ENCODE results near the gene SGTA. TPM values are rescaled to one million over a fixed set of nuclear protein-coding genes. Genes with fewer than 3 reads are reported as not detected.

The SGTA gene
- total and polyA plus RNA-seq, 2 donors = 29.4 to 55.4 TPM

DNA sequence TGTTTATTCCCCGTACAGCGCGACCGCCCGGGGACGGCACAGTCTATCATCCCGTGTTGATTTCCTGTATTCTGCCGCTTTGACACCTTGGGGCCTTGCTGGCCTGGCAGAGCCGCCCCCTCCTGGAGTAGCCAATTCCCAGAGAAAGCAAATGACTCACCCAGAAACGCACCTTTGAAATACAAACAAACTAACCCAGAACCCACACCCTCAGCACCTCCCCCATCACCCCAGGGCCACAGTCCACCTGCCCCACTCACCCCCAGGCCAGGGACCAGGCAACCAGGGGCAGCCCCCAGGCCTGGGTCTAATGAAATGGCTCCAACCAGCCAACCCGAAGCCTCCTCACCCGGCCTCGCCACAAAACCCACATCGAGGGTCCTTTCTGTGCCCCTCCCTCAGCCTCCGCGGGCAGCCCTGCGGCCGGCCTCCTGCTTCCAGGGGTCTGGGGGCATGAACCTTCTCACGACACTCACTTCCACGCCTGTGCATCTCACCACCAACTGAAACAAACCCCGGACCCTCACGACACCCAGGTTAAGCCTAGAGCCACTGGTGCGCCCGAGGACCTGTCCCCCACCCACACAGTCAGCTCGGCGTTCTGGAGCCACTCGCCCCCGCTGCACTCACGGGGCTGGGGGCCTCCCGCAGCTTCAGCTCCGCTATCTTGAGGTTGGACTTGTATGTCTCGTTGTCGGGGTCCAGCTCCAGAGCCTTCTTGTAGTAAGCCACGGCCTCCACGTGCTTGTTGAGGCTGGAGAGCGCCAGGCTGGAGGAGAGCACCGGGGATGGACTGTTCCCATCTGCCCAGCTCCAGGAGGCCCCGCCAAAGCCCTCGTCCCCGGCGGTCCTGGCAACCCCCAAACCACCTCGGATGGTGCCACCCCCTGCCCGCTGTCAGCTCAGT, 20.9 kb downstream of the SGTA start:
- Histone ChIP-seq H3K9me3 (ENCODE audit: control insufficient read depth in 2 of 2, insufficient read depth in 1 of 2, low read length in 1 of 2) (peaks cover 0 to 5% of the 10 kb centered on the region in 2 donors), H3K27me3 (ENCODE audit: control insufficient read depth in 2 of 2, insufficient read depth in 1 of 2, low read length in 1 of 2) (no peaks in the 10 kb centered on the region), H3K4me3 (ENCODE audit: low read length in 2 of 2) (no peak overlapping the region), H3K4me1 (ENCODE audit: control insufficient read depth in 2 of 2, insufficient read depth in 2 of 2, low read length in 2 of 2) (peaks cover 0 to 3% of the 10 kb centered on the region in 2 donors), H3K36me3 (ENCODE audit: control insufficient read depth in 2 of 2, insufficient read depth in 2 of 2, low read length in 1 of 2) (peaks cover 86 to 87% of the 10 kb centered on the region in 2 donors), H3K27ac (ENCODE audit: low read depth in 1 of 2, low read length in 1 of 2) (no peak overlapping the region)
- DNase-seq (ENCODE audit: low read depth in 6 of 9, low spot score in 9 of 9) = no peak
- 98% methylated on average over 43 of the region's 43 CpGs for WGBS

DNA sequence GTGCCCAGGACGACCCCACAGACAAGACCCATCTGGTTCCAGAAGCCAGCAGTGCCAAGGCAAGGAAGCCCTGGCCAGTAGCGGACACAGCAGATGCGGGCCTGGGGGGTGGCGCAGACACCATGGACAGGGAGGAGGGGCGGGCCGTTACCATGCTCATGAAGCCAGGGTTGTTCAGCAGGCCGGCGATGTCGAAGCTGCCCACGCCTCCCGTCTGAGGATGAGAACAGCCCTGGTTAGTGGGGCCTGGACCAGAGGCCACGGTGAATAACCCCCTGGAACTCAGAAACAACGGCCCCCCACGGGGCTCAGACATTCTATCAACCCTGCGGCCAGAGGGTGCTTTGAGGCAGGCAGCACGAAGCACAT, 21.8 kb downstream of the SGTA start:
- H3K9me3 ChIP-seq (ENCODE audit: control insufficient read depth in 2 of 2, insufficient read depth in 1 of 2, low read length in 1 of 2) = peaks cover 0 to 5% of the 10 kb centered on the region in 2 donors
- H3K4me1 ChIP-seq (ENCODE audit: control insufficient read depth in 2 of 2, insufficient read depth in 2 of 2, low read length in 2 of 2) = peaks cover 0 to 3% of the 10 kb centered on the region in 2 donors
- peaks cover 87% of the 10 kb centered on the region in 2 donors for H3K36me3 ChIP-seq (ENCODE audit: control insufficient read depth in 2 of 2, insufficient read depth in 2 of 2, low read length in 1 of 2)
- no peak overlapping the region for H3K27ac ChIP-seq (ENCODE audit: low read depth in 1 of 2, low read length in 1 of 2)
- 98% methylated on average over 16 of the region's 16 CpGs for WGBS
- DNase-seq (ENCODE audit: low read depth in 6 of 9, low spot score in 9 of 9) = no peak
- H3K4me3 ChIP-seq (ENCODE audit: low read length in 2 of 2) = no peak overlapping the region
- H3K27me3 ChIP-seq (ENCODE audit: control insufficient read depth in 2 of 2, insufficient read depth in 1 of 2, low read length in 1 of 2) = no peaks in the 10 kb centered on the region

DNA sequence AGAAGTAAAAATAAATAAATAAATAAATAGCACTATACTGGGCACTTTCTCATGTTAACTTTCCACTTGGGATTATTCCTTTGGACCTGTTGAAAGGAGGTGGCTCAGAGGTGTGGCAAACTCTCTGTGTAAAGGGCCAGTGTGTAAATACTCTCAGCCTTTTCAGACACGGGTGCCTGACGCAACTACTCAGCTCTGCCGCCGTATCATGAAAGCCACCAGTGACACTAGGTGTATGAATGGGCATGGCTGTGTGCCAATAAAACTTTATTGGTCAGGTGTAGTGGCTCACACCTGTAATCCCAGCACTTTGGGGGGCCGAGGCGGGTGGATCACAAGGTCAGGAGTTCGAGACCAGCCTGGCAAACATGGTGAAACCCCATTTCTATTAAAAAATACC, 23.1 kb downstream of the SGTA start:
- peaks cover 0 to 5% of the 10 kb centered on the region in 2 donors for H3K9me3 ChIP-seq (ENCODE audit: control insufficient read depth in 2 of 2, insufficient read depth in 1 of 2, low read length in 1 of 2)
- no peaks in the 10 kb centered on the region for H3K27me3 ChIP-seq (ENCODE audit: control insufficient read depth in 2 of 2, insufficient read depth in 1 of 2, low read length in 1 of 2)
- no peak overlapping the region for H3K4me3 ChIP-seq (ENCODE audit: low read length in 2 of 2)
- WGBS = 98% methylated on average over 7 of the region's 7 CpGs
- no peak for DNase-seq (ENCODE audit: low read depth in 6 of 9, low spot score in 9 of 9)
- H3K36me3 ChIP-seq (ENCODE audit: control insufficient read depth in 2 of 2, insufficient read depth in 2 of 2, low read length in 1 of 2) = peaks cover 87 to 88% of the 10 kb centered on the region in 2 donors
- no peak overlapping the region for H3K27ac ChIP-seq (ENCODE audit: low read depth in 1 of 2, low read length in 1 of 2)
- H3K4me1 ChIP-seq (ENCODE audit: control insufficient read depth in 2 of 2, insufficient read depth in 2 of 2, low read length in 2 of 2) = peaks cover 0 to 3% of the 10 kb centered on the region in 2 donors

DNA sequence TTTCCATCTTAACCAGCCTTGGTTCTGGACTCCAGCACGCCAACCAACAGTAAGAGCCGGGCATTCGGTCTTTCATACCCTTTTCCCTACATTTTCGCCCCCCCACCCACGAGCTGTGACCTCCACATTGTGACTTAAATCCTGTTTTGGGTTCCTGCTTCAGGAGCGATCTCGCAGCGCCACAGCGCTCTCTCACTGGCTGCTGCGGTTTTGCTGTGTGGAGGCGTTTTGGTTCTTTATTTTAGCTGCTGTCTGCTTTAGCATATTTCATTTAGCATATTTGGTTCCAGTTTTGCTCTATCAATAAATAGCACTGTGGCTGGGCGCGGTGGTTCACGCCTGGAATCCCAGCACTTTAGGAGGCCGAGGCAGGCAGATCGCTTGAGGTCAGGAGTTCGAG, 23.7 kb downstream of the SGTA start:
- DNase-seq (ENCODE audit: low read depth in 6 of 9, low spot score in 9 of 9) = no peak
- 97% methylated on average over 17 of the region's 17 CpGs for WGBS

DNA sequence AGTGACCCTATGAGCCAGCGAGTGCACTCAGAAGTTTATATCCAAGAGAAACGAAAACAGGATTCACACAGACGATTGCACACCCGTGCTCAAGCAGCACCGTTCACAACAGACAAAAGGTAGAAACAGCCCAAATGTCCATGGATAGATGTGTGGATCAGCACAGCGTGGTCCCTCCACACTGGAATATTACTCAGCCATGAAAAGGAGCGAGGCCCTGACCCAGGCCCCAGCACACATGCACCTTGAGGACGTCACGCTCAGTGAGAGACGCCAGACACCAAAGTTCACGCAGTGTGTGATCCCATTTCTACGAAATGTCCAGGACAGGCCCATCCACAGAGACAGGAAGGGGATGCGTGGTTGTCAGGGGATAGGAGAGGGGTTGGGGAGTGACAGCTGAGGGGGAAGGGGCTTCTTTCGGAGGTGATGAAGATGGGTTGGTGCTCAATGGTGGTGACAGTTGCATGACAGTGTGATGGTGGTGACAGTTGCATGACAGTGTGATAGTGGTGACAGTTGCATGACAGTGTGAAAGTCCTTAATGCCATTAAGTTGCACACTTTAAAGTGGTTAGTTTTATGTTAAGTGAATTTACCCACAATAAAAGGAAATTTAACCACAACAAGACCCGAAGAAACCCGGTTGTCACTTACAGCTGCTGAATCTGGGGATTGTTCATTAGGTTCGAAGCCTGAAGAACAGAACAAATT, 24.3 kb downstream of the SGTA start:
- no peak overlapping the region for H3K4me3 ChIP-seq (ENCODE audit: low read length in 2 of 2)
- H3K36me3 ChIP-seq (ENCODE audit: control insufficient read depth in 2 of 2, insufficient read depth in 2 of 2, low read length in 1 of 2) = peaks cover 87 to 88% of the 10 kb centered on the region in 2 donors
- H3K4me1 ChIP-seq (ENCODE audit: control insufficient read depth in 2 of 2, insufficient read depth in 2 of 2, low read length in 2 of 2) = peaks cover 0 to 3% of the 10 kb centered on the region in 2 donors
- H3K27ac ChIP-seq (ENCODE audit: low read depth in 1 of 2, low read length in 1 of 2) = no peak overlapping the region
- 86% methylated on average over 17 of the region's 17 CpGs for WGBS
- H3K9me3 ChIP-seq (ENCODE audit: control insufficient read depth in 2 of 2, insufficient read depth in 1 of 2, low read length in 1 of 2) = peaks cover 0 to 5% of the 10 kb centered on the region in 2 donors
- DNase-seq (ENCODE audit: low read depth in 6 of 9, low spot score in 9 of 9) = no peak
- H3K27me3 ChIP-seq (ENCODE audit: control insufficient read depth in 2 of 2, insufficient read depth in 1 of 2, low read length in 1 of 2) = no peaks in the 10 kb centered on the region

More for the DNA sequence above, 23.7 kb downstream of the SGTA start:
- H3K27ac ChIP-seq (ENCODE audit: low read depth in 1 of 2, low read length in 1 of 2) = no peak overlapping the region
- H3K4me1 ChIP-seq (ENCODE audit: control insufficient read depth in 2 of 2, insufficient read depth in 2 of 2, low read length in 2 of 2) = peaks cover 0 to 3% of the 10 kb centered on the region in 2 donors
- H3K4me3 ChIP-seq (ENCODE audit: low read length in 2 of 2) = no peak overlapping the region
- H3K9me3 ChIP-seq (ENCODE audit: control insufficient read depth in 2 of 2, insufficient read depth in 1 of 2, low read length in 1 of 2) = peaks cover 0 to 5% of the 10 kb centered on the region in 2 donors
- H3K27me3 ChIP-seq (ENCODE audit: control insufficient read depth in 2 of 2, insufficient read depth in 1 of 2, low read length in 1 of 2) = no peaks in the 10 kb centered on the region
- H3K36me3 ChIP-seq (ENCODE audit: control insufficient read depth in 2 of 2, insufficient read depth in 2 of 2, low read length in 1 of 2) = peaks cover 88 to 89% of the 10 kb centered on the region in 2 donors

DNA sequence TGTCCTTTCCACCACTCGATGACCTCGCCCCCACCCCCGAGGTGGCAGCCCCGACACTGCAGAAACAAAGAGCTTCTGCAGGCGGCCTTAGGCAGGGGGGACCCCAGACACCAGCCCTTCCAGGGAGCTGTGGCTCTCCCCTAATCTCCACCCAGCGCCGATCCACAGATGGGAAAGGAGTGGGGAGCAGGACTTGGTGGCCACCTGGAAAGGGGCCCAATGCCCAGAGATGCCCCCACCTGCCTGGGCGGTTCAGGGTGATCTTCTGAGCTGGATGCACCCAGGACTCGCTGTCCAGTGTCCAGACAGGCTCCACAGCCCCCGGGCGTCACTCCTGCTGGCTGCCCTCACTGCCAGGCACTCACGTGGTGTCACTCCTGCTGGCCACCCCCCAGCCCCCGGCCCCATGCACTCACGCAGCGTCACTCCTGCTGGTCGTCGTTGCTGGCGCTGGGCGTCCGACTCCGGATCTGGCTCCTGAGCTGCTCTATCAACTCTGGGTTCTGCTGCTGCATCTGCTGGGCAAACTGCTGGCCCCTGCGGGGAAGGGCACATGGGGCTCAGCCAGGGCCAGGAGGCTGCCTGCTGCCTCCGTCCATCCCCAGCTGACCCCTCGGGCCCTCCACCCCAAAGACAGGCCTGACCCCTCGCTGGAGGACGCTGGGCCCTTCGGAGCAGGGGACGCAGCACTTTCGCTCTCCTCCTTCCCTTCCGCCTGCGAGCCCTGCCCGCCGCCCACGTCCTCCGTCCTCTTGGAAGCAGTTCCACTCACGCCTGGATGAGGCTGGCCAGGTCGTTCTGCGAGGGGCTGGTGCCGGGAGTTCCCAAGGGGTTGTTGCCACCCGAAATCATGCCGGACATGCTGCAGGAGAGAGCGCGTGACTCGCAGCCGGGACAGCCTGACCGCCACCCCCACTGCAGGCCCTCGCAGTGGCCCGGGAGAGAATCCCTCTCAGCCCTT, 25.9 kb downstream of the SGTA start:
- WGBS = 98% methylated on average over 48 of the region's 48 CpGs
- Histone ChIP-seq H3K4me3 (ENCODE audit: low read length in 2 of 2) (no peak overlapping the region), H3K27me3 (ENCODE audit: control insufficient read depth in 2 of 2, insufficient read depth in 1 of 2, low read length in 1 of 2) (no peaks in the 10 kb centered on the region), H3K9me3 (ENCODE audit: control insufficient read depth in 2 of 2, insufficient read depth in 1 of 2, low read length in 1 of 2) (peaks cover 0 to 5% of the 10 kb centered on the region in 2 donors), H3K27ac (ENCODE audit: low read depth in 1 of 2, low read length in 1 of 2) (no peak overlapping the region), H3K36me3 (ENCODE audit: control insufficient read depth in 2 of 2, insufficient read depth in 2 of 2, low read length in 1 of 2) (peaks cover 75% of the 10 kb centered on the region in 2 donors), H3K4me1 (ENCODE audit: control insufficient read depth in 2 of 2, insufficient read depth in 2 of 2, low read length in 2 of 2) (peaks cover 0 to 3% of the 10 kb centered on the region in 2 donors)
- DNase-seq (ENCODE audit: low read depth in 6 of 9, low spot score in 9 of 9) = no peak

DNA sequence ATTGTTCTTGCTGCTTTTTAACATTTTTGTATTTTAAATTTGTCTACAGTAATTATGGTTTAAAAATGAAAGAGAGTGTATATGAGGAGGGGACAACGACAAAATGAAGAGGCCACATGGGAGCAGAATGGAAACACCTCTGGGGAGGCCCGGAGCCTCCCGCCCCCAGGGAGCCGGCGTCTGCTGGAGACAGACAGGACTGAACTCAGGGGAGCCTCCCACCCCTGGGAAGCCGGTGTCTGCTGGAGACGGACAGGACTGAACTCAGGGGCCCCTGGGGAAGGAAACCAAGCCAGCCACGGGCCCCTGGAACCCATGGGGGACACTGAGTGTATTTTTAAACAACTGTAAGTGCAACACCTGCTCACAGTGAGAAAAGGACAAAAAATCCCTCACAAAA, 26.6 kb downstream of the SGTA start:
- H3K36me3 ChIP-seq (ENCODE audit: control insufficient read depth in 2 of 2, insufficient read depth in 2 of 2, low read length in 1 of 2) = peaks cover 68 to 70% of the 10 kb centered on the region in 2 donors
- H3K27me3 ChIP-seq (ENCODE audit: control insufficient read depth in 2 of 2, insufficient read depth in 1 of 2, low read length in 1 of 2) = no peaks in the 10 kb centered on the region
- no peak for DNase-seq (ENCODE audit: low read depth in 6 of 9, low spot score in 9 of 9)
- no peak overlapping the region for H3K4me3 ChIP-seq (ENCODE audit: low read length in 2 of 2)
- H3K27ac ChIP-seq (ENCODE audit: low read depth in 1 of 2, low read length in 1 of 2) = no peak overlapping the region
- peaks cover 0 to 5% of the 10 kb centered on the region in 2 donors for H3K9me3 ChIP-seq (ENCODE audit: control insufficient read depth in 2 of 2, insufficient read depth in 1 of 2, low read length in 1 of 2)
- 94% methylated on average over 8 of the region's 8 CpGs for WGBS
- H3K4me1 ChIP-seq (ENCODE audit: control insufficient read depth in 2 of 2, insufficient read depth in 2 of 2, low read length in 2 of 2) = peaks cover 0 to 3% of the 10 kb centered on the region in 2 donors

DNA sequence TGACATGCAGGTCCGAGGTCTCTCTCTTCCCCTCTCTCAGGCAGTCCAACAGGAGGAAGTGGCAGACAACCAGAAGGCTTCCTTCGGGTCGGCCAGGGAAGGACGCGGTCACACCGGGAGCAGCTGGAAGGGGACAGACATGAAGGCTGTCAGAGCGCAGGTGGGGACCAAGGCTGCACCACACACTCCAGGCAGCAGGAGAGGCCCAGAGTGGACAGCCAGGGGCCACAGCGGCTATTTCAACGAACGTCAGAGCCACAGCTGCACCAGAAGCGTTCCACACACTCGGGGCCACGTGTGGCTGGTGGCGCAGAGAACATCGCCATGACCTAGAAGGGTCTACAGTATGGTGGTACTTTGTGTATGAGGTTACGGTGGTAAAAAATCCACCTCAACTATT, 27.3 kb downstream of the SGTA start:
- H3K27me3 ChIP-seq (ENCODE audit: control insufficient read depth in 2 of 2, insufficient read depth in 1 of 2, low read length in 1 of 2) = no peaks in the 10 kb centered on the region
- H3K27ac ChIP-seq (ENCODE audit: low read depth in 1 of 2, low read length in 1 of 2) = no peak overlapping the region
- peaks cover 0 to 3% of the 10 kb centered on the region in 2 donors for H3K9me3 ChIP-seq (ENCODE audit: control insufficient read depth in 2 of 2, insufficient read depth in 1 of 2, low read length in 1 of 2)
- 97% methylated on average over 16 of the region's 16 CpGs for WGBS
- H3K4me1 ChIP-seq (ENCODE audit: control insufficient read depth in 2 of 2, insufficient read depth in 2 of 2, low read length in 2 of 2) = peaks cover 0 to 3% of the 10 kb centered on the region in 2 donors
- no peak overlapping the region for H3K4me3 ChIP-seq (ENCODE audit: low read length in 2 of 2)
- DNase-seq (ENCODE audit: low read depth in 6 of 9, low spot score in 9 of 9) = no peak
- H3K36me3 ChIP-seq (ENCODE audit: control insufficient read depth in 2 of 2, insufficient read depth in 2 of 2, low read length in 1 of 2) = peaks cover 61 to 64% of the 10 kb centered on the region in 2 donors

Data from thymus (tissue), 11 donors.